Sciatic nerve (tissue), 2 donors: Measurements from ENCODE around the gene NAPA. TPM values are rescaled to one million over a fixed set of nuclear protein-coding genes. Genes with fewer than 3 reads are reported as not detected.

Source experiments
- ATAC-seq: fragments of 200-7000 bp; cut with Tn5 transposase; one replicate; pipeline ENCODE4 v1.9.1; 2020; ENCODE audit warnings: mild to moderate bottlenecking, moderate library complexity
- DNase-seq: peaks from one replicate; pipeline ENCODE4 v3.0.0-alpha.2; 2020; ENCODE audit warnings: low spot score
- intact Hi-C: fragments of 100-400 bp; cut with DNase I; formaldehyde crosslinking; loops from one replicate; pipeline ENCODE4 v1.14.2; 2022
- total RNA-seq: library from RNA; stranded (reverse); fragmentation: NEBNext Ultra II Directional; extraction: Animal tissue kit (Norgen Biotek cat#: 25700); gene quantifications from one replicate; pipeline ENCODE4 v1.2.1, GENCODE V29; 2021
- donor health status: DM: no; HTN: no; CAD: no.
- donor health status: DM: no; HTN: no; CAD: no.

Gene NAPA
- total RNA-seq, 1 donor from 2014 or later: 91.7 TPM

DNA sequence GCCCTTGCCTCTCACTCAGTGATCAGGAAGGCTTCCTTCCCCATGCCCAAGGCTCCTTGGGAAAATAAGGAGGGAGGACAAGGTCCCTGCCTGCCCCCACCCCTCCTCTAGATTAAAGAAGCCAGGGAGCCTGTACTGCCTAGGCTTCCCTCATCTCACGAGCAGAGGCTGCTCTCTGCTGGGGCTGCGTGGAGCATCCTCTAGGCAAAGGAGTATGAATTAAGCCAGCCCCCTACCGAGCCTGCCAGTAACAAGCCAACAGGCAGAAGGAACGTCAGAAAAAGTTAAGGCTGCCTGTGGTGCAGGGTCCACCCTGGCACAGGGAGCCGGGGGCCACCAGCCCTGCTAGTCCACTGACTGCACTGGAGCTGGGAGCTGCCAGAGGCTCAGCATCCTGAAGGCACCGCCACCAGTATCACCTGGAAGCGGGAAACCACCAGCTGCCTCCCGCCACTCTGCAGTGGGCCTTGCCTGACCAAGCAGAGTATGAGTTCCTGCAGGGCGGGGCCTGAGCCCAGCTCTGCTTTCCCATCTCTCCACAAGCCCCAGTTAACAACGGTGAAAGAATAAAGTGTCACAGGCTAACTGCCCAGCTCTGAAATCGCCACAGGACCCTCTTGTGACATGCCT, 6.8 kb downstream of the NAPA start:
- DNase-seq (no peak), ATAC-seq (no peak)
- intact Hi-C loops: no loop called here

DNA sequence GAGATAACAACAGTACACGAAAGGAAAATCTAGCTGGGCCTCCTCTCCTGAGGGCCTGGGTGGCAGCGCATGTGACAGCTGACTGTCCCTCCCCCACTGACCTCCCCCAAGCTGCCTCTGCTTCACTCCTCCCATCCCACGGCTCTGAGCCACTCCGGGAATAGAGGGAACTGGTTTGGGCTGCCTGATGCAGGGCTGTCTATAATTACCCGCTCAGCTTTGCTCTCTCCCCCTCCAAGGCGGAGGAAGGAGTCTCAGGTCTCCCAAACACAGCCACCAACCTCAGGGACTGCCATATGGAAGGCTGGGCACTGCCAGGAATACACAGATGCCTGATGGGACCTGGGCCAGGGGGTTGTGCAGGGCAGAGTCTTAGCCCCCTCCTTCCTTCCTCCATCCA, 7.9 kb downstream of the NAPA start:
- ATAC-seq (no peak), DNase-seq (no peak)
- intact Hi-C loops: no loop called here

DNA sequence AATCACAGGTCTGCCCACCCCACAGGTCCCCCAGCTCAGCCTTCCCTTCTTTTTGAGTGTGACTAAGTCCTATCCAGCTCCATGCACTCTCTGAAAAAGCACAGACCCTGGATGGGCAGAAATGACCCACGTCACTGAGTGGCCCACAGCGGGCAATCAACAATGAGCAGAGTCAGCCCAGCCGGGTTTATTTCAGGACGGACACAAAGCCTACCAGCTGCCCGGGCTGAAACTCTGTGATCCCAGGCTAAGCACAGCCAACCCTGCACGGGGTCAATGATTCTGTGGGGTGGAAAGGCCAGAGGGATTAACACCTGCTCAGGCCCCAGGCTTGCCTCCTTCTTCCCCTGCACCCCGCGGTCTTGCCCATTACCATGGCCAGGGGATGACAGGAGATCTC, 8.4 kb downstream of the NAPA start:
- intact Hi-C loops: no loop called here
- no peak for ATAC-seq
- no peak for DNase-seq

DNA sequence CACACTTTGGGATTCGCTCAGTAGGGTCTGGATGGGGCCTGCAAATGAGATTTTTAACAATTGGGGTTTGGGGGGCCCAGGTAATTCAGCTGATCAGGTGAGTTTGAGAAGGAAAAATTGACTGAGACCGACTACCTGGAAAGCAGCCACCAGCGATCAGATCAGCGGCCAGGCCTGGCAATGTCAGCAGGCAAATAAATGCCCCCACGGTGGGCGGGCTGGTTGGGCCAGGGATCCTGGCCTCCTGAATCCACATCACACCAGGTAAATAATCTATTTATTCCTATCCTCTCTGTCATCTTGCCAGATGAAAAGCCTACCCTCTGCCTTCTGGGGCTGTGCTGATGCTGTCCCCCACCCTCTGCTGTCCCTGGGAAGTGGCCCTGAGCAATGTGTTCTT, 9.4 kb downstream of the NAPA start:
- intact Hi-C loops: no loop called here
- ATAC-seq (no peak), DNase-seq (no peak)

DNA sequence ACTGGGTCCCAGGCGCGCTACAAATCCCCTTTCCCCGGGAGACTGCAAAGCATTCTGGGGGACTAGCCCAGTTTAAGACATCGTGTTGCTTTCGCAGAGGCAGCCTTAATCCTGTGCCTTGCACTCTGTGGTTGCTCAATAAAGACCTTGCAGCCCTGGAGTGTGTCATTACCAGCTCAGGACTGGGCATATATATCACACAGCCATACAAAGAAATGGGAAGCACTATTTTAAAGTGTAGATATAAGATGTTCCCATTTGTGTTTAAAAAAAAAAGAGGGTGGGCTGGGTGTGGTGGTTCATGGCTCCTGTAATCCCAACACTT, 11.1 kb downstream of the NAPA start:
- DNase-seq (no peak), ATAC-seq (no peak)
- intact Hi-C loops: no loop called here

DNA sequence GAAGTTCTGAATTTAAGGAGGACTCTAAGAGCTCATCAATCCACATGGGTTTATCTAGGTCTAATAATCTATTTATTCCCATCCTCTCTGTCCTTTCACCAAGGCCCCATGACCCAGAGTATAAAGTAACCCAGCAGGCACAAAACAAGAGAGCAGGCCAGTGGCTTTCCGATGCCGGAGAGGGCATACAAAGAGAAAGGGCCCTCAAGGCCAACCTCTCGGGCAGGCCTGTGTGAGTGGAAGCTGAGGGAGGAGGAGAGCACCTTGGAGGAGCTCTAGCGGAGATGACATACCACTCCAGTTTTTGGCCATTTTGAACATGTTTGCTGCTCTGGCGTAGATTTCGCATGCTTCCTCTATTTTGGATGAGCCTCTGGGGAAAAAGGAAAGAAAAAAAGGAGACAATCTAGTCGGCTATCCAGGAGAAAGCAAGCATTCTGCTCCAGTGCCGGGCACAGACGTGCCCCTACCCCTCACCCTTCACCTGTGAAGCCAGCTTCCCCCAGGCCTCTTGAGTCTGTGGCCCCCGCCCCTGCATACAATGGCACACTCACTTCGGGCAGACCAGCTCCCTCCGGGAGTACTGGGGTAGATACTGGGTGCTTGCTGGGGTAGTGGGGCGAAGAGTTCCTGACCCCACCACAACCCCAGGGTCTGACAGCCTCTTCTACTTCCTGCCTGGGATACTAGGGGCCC, 11.6 kb downstream of the NAPA start:
- intact Hi-C loops: no loop called here
- no peak for ATAC-seq

DNA sequence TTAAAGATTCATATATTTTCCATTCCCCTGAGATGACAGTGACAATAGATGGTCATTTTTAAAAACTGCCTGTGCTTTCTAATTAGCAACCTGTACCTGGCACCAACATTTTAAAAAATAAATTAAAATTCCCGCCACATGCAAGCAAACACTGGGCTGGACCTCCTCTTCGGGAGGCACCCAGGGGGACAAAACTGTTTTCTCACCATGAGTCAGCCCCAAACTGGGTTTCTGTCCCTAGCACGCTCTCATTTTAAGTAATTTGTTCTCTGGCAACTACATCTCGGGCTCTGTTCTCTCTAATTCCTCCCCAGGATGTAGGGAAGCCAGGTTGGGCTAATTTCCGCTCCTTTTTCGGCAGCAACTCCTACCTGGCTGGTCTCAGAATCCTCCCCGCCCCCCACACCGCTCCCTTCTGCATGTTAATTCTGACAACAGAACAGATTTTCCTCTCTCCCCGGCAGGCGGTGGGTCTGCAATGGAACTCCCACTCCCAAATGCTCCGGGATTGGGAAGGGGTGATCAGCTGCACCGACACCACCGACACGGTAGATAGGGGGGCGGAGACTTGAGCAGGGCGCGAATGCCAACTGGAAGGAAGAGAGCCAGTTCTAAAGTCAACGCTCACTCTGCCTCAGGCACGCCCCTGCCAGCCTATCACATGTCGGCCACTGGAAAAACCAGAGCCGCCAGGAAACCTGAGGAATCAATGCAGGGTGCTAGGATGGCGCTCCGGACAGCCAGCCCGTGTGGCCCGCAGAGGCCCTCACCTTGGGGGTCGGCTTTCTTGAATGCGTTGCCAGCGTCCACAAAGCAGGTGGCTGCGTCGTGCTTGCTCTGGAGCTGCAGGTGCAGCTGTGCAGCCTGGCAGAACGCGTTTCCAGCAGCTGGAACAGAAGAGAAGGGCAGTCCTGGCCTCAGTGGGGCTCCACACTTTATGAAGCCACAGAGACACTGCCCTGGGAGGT, 14.7 kb downstream of the NAPA start:
- ATAC-seq (no peak), DNase-seq (no peak)
- intact Hi-C loops: no loop called here

More for the DNA sequence above, 11.6 kb downstream of the NAPA start:
- DNase-seq: no peak

DNA sequence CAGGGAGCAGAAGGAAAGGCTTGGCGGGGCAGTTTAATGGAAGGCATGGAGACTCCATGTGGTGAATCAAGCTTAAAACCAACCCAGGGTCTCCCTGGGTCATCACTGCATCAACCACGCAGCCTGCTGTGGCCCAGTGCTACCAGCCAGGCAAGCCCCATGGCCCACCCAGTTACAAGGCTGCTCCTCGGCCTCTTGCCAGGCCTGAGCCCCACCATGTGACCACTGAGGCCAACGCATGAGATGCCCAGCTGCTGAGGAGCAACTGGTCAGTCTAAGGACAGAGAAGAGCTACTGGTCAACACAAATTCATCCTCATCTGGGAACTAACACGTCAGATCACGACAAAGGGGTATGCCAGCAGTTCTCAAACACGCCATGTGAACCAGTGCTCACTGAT, 15.5 kb downstream of the NAPA start:
- ATAC-seq (no peak), DNase-seq (no peak)
- intact Hi-C loops: no loop called here

DNA sequence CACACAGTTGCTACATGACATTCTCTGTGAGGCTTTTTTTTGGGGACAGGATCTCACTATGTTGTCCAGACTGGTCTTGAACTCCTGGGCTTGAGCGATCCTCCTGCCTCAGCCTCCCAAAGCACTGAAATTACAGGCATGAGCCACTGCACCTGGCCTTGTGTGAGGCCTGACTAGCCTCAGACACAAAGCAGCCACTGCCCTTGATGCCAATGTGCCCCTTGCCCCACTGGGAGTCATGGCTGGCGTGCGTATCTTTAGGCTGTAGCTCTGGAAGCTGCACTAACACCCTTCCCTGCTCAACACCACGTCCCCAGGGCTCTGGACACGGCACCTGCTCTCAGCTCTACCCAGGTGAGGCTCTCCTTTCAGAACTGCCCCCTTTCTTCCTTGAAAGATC, 16.3 kb downstream of the NAPA start:
- DNase-seq (no peak), ATAC-seq (no peak)
- intact Hi-C loops: no loop called here

DNA sequence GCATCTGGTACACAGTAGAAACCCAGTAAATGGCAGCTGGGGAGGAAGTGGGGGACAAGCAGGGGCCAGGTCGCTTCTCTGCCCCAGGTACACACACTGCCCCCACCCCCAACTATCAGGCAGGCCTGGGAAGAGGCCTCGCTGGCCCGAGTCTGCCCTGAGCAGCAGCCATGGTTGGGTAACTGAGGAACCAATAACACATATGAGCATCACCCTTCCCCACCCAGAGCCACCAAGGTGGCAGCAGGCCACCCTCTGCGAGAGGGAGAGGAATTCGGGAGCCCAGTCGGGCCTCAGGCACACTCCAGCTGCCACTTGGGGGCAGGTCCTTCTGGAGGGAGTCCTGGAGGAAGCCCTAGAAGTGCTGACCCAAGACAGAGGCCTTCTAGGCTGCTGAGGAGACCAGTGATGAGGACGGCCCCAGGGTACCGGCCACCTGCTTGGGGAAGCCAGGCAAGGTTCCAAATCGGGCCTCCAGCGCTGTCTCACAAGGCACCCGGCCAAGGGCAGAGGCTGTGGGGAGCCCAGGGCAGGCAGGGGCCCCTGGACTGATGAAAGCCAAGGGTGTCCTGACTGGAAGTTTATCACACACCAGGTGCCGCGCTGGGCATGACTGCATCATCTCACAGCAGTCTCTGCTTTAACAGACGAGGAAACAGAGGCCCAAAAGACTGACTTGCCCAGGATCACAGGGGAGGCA, 16.9 kb downstream of the NAPA start:
- no peak for DNase-seq
- no peak for ATAC-seq
- intact Hi-C loops: no loop called here

DNA sequence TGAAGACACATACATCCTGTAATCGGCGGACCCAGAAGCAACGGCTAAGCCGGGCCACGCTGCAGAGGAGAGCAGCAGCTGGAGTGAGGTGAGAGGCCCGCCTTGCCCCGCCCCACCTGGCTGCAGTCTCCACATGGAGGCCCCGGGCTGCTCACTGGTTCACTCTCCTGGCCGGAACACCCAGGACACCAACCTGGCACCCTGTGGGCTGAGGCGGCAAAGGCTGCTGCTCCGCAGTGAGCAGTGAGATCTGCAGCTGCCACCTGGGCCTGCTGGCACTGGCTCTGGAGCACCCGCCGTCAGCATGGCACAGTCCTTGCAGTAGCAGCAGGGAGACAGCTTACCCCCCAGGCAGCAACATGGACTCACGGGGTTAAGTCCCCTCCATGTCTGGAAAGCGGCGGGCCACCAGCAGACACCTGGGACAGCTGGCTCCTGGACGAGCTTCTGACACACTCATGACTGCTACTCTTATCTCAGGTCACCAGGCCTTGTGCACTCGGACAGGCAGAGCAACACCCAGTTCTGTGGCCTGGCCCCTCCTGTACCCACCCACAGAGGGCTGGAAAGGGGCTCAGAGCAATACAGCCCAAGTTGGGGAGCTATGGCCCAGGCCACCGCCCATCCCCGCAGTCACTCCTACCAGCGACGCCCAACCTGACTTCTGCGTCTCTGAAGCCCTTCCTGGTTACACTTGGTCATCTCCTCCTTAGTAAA, 17.7 kb downstream of the NAPA start:
- no peak for ATAC-seq
- intact Hi-C loops: no loop called here
- no peak for DNase-seq

DNA sequence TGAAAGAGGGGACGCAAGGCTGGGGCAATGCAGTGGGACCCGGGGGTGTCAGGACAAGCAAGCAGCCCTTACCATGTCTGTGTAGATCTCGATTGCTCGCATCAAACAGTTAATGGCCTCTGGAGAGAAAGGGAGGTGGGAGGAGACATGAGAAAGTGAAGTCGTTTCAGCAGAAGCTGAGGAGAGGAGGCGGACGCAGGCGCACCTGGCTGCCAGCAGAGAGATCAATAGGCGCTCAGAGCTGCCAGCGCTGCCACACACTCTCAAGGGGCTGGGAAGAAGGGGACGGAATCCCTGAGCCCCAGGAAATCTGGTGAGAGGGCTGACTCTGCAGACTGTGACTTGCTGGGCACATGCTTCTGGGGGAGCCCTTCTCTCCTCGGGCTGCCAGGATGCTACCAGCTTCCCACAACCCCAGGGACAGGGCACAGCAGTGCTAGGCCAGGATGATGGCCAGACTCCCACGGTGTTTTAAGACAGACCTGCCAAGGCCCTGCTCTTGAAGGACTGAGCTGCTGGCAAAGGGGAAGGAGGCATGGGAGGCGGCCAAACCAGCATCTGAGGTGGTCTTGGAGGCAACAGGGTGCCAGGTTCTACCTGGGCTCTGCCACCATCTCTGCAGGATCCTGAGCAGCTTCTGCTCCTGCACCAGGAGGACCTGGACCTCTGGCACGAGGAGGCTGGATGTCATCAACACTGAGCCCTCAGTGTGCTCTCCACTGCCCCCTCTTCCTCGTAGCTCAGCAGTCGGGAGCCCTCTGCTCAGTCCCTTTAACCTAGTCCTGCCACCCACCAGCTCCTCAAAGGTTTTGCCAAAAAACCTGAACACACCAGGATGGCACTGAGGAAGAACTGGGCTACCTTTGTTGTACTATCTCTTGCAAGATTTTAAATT, 19.1 kb downstream of the NAPA start:
- intact Hi-C loops: no loop called here
- ATAC-seq (no peak), DNase-seq (no peak)

DNA sequence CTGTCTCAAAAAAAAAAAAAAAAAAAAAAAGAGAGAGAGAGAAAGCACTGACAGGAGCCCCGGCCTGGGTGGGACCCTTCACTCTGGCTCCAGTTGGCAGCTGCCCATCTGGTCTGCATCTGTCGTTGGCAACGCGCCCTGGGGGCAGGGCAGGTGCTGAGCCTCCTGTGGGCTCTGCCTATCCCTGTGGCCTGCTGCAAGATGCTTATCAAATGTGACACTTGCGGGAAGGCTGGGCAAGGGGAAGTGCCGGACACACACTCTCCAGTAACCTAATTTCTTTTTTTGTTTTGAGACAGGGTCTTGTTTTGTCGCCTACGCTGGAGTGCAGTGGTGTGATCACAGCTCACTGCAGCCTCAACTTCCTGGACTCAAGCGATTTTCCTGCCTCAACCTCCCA, 20.1 kb downstream of the NAPA start:
- intact Hi-C loops: no loop called here
- DNase-seq (no peak), ATAC-seq (no peak)

DNA sequence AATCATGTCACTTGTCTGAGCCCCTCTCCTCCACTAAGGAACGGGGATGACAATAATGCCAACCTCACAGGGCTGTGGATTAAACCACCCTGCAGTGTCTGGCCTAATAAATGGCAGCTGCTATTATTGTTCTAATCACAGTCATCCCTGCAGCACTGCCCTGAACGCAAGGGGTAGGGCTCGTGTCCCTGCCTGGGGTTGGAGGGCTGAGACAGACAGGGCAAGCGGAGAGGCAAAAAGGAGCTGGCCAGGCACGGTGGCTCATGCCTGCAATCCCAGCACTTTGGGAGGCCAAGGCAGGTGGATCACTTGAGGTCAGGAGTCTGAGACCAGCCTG, 20.7 kb downstream of the NAPA start:
- ATAC-seq: no peak
- DNase-seq: no peak
- intact Hi-C loops: no loop called here

DNA sequence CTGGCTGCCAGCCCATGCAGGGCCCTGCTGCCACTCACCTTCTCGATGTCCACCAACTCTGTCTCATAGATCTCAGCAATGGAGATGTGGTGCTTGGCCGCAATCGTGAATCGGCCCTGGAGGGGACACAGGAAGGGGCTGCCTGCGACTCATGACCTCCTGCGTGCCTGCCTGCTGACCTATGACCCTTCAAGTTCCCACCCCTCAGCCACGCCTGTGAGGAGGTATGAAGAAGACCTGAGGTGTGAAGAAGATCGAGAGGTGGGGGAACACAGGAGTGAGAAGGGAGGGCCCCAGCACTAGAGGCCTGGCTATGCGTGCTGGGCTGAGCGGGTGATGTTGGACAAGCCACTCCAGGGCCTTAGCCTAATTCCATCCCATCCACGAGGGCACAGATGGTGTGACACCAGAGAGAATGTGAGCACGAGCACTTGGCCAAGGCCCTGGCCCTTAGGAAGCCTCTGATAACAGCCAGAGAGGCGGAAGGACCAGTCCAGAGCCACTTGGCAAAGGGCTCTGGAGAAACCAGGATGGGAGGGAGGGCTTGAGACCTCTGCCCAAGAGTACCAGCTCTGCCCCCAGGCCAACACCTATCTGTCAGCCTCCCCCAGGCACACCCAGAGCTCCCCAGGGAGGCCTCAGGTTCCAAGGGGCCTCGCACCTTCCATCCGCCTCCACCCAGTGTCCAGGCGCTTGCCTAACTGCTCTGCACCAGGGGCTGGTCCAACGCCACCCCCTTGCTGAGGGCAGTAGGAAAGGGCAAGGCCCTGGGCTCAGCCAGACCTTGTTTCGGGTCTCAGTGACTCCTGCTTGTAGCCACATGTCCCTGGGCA, 21.3 kb downstream of the NAPA start:
- intact Hi-C loops: no loop called here
- DNase-seq (no peak), ATAC-seq (no peak)

DNA sequence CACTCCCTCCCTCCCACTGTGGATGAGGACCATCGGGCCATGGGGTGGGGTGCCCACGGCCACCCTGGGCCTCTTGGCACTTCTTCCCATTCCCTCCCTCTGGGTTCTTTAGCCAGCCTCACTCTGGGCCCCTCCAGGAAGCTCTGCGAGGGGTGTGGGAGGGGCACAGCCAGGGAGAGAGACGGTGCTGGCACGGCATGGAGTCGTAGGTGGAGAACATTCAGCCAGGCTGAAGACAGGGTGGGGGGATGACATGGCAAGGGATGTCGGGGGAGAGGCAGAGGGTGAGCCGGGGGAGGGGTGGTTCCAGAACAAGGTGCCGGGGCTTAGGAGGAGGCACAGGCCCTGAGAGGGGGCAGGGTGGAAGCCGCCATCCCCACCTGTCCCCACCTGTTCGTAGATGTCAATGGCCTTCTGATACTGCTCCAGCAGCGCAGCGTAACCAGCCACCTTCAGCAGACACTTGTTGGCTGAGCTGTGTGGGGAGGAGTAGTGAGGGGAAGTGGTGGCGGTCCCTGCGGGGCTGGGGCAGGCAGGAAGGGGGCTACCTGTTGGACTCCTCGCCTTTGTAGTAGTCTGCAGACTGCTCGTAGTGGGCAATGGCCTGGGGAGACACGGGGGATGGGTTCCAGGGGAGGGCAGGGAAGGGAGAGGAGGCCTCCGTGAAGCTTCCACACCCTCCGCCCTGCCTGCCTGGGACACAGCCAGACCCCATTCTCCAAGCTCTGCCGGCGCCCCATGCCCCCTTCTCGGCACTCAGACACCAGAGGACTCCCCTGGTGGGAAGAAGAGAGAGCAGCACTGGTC, 22.1 kb downstream of the NAPA start:
- no peak for DNase-seq
- peak; percentile 2 for ATAC-seq
- intact Hi-C loops: no loop called here

DNA sequence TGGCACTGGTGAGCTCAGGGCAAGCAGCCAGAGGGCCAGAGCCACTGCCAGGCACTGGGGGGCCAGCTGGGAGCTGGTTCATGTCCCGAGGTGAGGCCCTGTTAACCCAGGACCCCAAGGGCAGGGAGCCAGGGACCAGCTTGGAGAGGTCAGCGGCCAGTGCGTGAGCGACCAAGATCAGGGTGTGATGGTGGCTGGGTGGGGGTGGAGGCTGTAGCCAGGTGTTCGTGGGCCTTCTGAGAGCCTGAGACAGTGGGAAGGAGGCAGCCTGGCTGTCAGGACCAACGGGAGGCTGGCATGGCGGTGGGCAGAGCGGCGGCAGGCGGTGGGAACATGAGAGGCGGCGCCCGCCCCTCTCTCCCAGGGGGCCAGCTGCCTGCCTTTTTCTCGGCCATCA, 22.7 kb downstream of the NAPA start:
- no peak for ATAC-seq
- intact Hi-C loops: no loop called here
- DNase-seq: no peak
